Measurements from ENCODE around the gene GNPTG.

DNA sequence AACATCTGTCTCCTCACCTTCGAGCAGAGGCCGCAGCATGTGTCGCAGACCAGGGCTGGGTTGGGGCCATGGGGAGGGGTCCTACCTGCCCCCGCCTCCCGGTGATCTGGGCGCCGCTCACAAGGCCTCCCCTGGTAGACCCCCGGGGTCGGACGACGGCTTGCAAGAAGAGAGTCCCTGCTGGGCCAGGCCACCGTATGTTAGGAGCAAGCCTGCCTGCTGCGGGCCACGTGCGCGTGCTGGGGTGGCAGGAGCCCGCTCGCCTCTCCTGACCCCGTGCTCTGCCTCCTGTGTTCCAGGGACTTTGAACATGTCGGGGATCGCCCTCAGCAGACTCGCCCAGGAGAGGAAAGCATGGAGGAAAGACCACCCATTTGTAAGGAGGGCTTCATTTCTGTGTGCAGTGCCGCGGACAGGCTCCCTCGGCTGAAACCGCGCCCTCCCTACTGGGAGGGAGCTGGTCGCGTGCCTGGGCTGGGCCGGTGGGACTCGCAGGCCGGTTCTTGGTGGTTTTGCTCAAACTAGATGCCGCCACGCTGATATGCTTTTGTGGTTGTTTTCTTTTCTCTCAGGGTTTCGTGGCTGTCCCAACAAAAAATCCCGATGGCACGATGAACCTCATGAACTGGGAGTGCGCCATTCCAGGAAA lies 37.9 kb upstream of the GNPTG start:
- no peak for TF ChIP-seq ZNF143 (CRISPR knock-in tag; IDR thresholded peaks at IDR 0.05)
- TF ChIP-seq ZNF501 (CRISPR knock-in tag; IDR thresholded peaks at IDR 0.05) = no peak
- TF ChIP-seq ZNF121 (CRISPR knock-in tag; IDR thresholded peaks at IDR 0.05) = no peak
- no peak for TF ChIP-seq ZNF788 (CRISPR knock-in tag; IDR thresholded peaks at IDR 0.05; ENCODE audit: borderline replicate concordance)
- no peak for TF ChIP-seq TCF12 (IDR thresholded peaks at IDR 0.05)
- TF ChIP-seq TCF12 (CRISPR knock-in tag; IDR thresholded peaks at IDR 0.05) = no peak
- TF ChIP-seq SMAD3 (CRISPR knock-in tag; IDR thresholded peaks at IDR 0.05) = no peak
